ENCODE data around the gene TSPAN33. TPM values are rescaled to one million over a fixed set of nuclear protein-coding genes. Genes with fewer than 3 reads are reported as not detected.

TSPAN33 gene
- total RNA-seq, 4 donors from 2014 or later = 2.4 to 12.1 (median 6.0) TPM

GRCh38 chr7:129110258-129110981 is 34.1 kb upstream of the TSPAN33 start:
- TF ChIP-seq CTCF (IDR thresholded peaks at IDR 0.05; ENCODE audit: low read depth) = no peak

- TF ChIP-seq CTCF (IDR thresholded peaks at IDR 0.05; ENCODE audit: low read depth) = no peak
These were observed 33.5 kb upstream of the TSPAN33 start for GRCh38 chr7:129110982-129111376.

GRCh38 chr7:129115676-129116075 is 28.8 kb upstream of the TSPAN33 start:
- no peak for TF ChIP-seq CTCF (IDR thresholded peaks at IDR 0.05; ENCODE audit: low read depth)

- TF ChIP-seq CTCF (IDR thresholded peaks at IDR 0.05; ENCODE audit: low read depth) = no peak
These were observed 26.3 kb upstream of the TSPAN33 start for GRCh38 chr7:129118182-129118581.

GRCh38 chr7:129118976-129119375 is 25.5 kb upstream of the TSPAN33 start:
- no peak for TF ChIP-seq CTCF (IDR thresholded peaks at IDR 0.05; ENCODE audit: low read depth)

GRCh38 chr7:129122078-129122750 is 22.3 kb upstream of the TSPAN33 start:
- TF ChIP-seq CTCF (IDR thresholded peaks at IDR 0.05; ENCODE audit: low read depth) = no peak

- TF ChIP-seq CTCF (IDR thresholded peaks at IDR 0.05; ENCODE audit: low read depth) = no peak
These were observed 21.6 kb upstream of the TSPAN33 start for GRCh38 chr7:129122751-129123509.
